GOT3 (cell line): Measurements from ENCODE around the gene CPSF3.
"Not testable (repeated sequence)": the region's sequence is repeated elsewhere in the genome, so short reads cannot be mapped to it uniquely, and the experiment has no call there.

ENCODE experiments used
- DNase-seq: peaks from one replicate; lab custom pipeline; 2025; ENCODE audit warnings: mixed read lengths; lab: John Stamatoyannopoulos, UW

Gene CPSF3

GRCh38 chr2:9394816-9395215, 28.6 kb upstream of the CPSF3 start:
- DNase-seq = no peak

GRCh38 chr2:9397201-9397600, 26.3 kb upstream of the CPSF3 start:
- no peak for DNase-seq

- DNase-seq = not testable (repeated sequence)
These were observed 25.2 kb upstream of the CPSF3 start for GRCh38 chr2:9398251-9398650.

GRCh38 chr2:9398881-9399780, 24.3 kb upstream of the CPSF3 start:
- no peak for DNase-seq

GRCh38 chr2:9400268-9401058, 23.0 kb upstream of the CPSF3 start:
- no peak for DNase-seq

- no peak for DNase-seq
These were observed 22.4 kb upstream of the CPSF3 start for GRCh38 chr2:9401059-9401547.

GRCh38 chr2:9401646-9402371, 21.6 kb upstream of the CPSF3 start:
- DNase-seq = no peak

GRCh38 chr2:9403924-9404323, 19.5 kb upstream of the CPSF3 start:
- DNase-seq = no peak

GRCh38 chr2:9404451-9404850, 19.0 kb upstream of the CPSF3 start:
- no peak for DNase-seq

GRCh38 chr2:9405636-9406035, 17.8 kb upstream of the CPSF3 start:
- DNase-seq = no peak

- DNase-seq = no peak
These were observed 16.7 kb upstream of the CPSF3 start for GRCh38 chr2:9406529-9407362.

- no peak for DNase-seq
These were observed 16.1 kb upstream of the CPSF3 start for GRCh38 chr2:9407363-9407811.

- DNase-seq = no peak
These were observed 14.8 kb upstream of the CPSF3 start for GRCh38 chr2:9408641-9409151.

- no peak for DNase-seq
These were observed 13.3 kb upstream of the CPSF3 start for GRCh38 chr2:9410108-9410507.

- no peak for DNase-seq
These were observed 10.7 kb upstream of the CPSF3 start for GRCh38 chr2:9412781-9413180.

GRCh38 chr2:9415516-9416169, 7.8 kb upstream of the CPSF3 start:
- no peak for DNase-seq

GRCh38 chr2:9416267-9416961, 7.0 kb upstream of the CPSF3 start:
- no peak for DNase-seq

GRCh38 chr2:9416962-9417316, 6.5 kb upstream of the CPSF3 start:
- DNase-seq = no peak

GRCh38 chr2:9417725-9418124, 5.7 kb upstream of the CPSF3 start:
- no peak for DNase-seq

- DNase-seq = no peak
These were observed 4.7 kb upstream of the CPSF3 start for GRCh38 chr2:9418746-9419145.
